Rectal smooth muscle tissue (tissue), 1 donor: Measurements from ENCODE around the gene SERHL2.
"Not testable (repeated sequence)": the region's sequence is repeated elsewhere in the genome, so short reads cannot be mapped to it uniquely, and the experiment has no call there.

Experiments used
- H3K27ac ChIP-seq: one replicate; pipeline ENCODE4 v1.7.0; 2013; ENCODE audit warnings: low read depth, low read length, inconsistent platforms
- H3K27me3 ChIP-seq: one replicate; pipeline ENCODE4 v1.7.0; 2013; ENCODE audit warnings: low read length; ENCODE audit not compliant: control insufficient read depth, insufficient read depth
- H3K36me3 ChIP-seq: one replicate; pipeline ENCODE4 v1.7.0; 2013; ENCODE audit warnings: low read length; ENCODE audit not compliant: control insufficient read depth, insufficient read depth
- H3K4me1 ChIP-seq: one replicate; pipeline ENCODE4 v1.7.0; 2013; ENCODE audit warnings: low read length; ENCODE audit not compliant: control insufficient read depth, insufficient read depth
- H3K4me3 ChIP-seq: one replicate; pipeline ENCODE4 v1.7.0; 2013; ENCODE audit warnings: low read length
- H3K9ac ChIP-seq: one replicate; pipeline ENCODE4 v1.7.0; 2013; ENCODE audit warnings: low read length

The SERHL2 gene

GRCh38 chr22:42553475-42554361 lies at the start of gene SERHL2:
TSS of gene SERHL2 (plus strand) at chr22:42553956. CDS start at chr22:42554021, 65 bp downstream.
- Histone ChIP-seq H3K9ac (peak within 1 kb of the TSS; percentile 71), H3K27ac (no peak within 1 kb of the TSS)

GRCh38 chr22:42508327-42508974 lies 45.3 kb upstream of the SERHL2 start:
- not testable (repeated sequence) for H3K27ac ChIP-seq, H3K36me3 ChIP-seq, H3K9ac ChIP-seq, H3K4me1 ChIP-seq, H3K4me3 ChIP-seq, H3K27me3 ChIP-seq

More at GRCh38 chr22:42553475-42554361, at the start of gene SERHL2:
- H3K36me3 ChIP-seq = no peaks in the 10 kb centered on the region
- H3K4me1 ChIP-seq = no peaks in the 10 kb centered on the region
- peak within 1 kb of the TSS; percentile 77 for H3K4me3 ChIP-seq
- H3K27me3 ChIP-seq = peaks cover 6% of the 10 kb centered on the region

GRCh38 chr22:42508975-42509364 lies 44.8 kb upstream of the SERHL2 start:
- H3K27ac ChIP-seq, H3K36me3 ChIP-seq, H3K9ac ChIP-seq, H3K27me3 ChIP-seq, H3K4me3 ChIP-seq, H3K4me1 ChIP-seq: not testable (repeated sequence)

GRCh38 chr22:42509548-42509947 lies 44.2 kb upstream of the SERHL2 start:
- H3K27ac ChIP-seq = no peak overlapping the region
- no peak overlapping the region for H3K4me3 ChIP-seq
- H3K4me1 ChIP-seq = no peaks in the 10 kb centered on the region
- H3K27me3 ChIP-seq = no peaks in the 10 kb centered on the region
- no peaks in the 10 kb centered on the region for H3K36me3 ChIP-seq
- no peak overlapping the region for H3K9ac ChIP-seq

- Histone ChIP-seq H3K27ac (no peak overlapping the region), H3K4me1 (no peaks in the 10 kb centered on the region), H3K36me3 (peaks cover 6% of the 10 kb centered on the region), H3K9ac (no peak overlapping the region), H3K4me3 (no peak overlapping the region), H3K27me3 (no peaks in the 10 kb centered on the region)
These were observed 42.3 kb upstream of the SERHL2 start for GRCh38 chr22:42511401-42511891.

GRCh38 chr22:42512273-42512990 lies 41.3 kb upstream of the SERHL2 start:
- H3K27me3 ChIP-seq, H3K27ac ChIP-seq, H3K4me3 ChIP-seq, H3K4me1 ChIP-seq, H3K9ac ChIP-seq, H3K36me3 ChIP-seq: not testable (repeated sequence)

GRCh38 chr22:42514331-42514730 lies 39.4 kb upstream of the SERHL2 start:
- not testable (repeated sequence) for H3K27ac ChIP-seq, H3K27me3 ChIP-seq

GRCh38 chr22:42515304-42515703 lies 38.5 kb upstream of the SERHL2 start:
- not testable (repeated sequence) for H3K27me3 ChIP-seq, H3K27ac ChIP-seq, H3K36me3 ChIP-seq, H3K9ac ChIP-seq, H3K4me1 ChIP-seq, H3K4me3 ChIP-seq

More at GRCh38 chr22:42514331-42514730, 39.4 kb upstream of the SERHL2 start:
- not testable (repeated sequence) for H3K9ac ChIP-seq, H3K36me3 ChIP-seq, H3K4me1 ChIP-seq, H3K4me3 ChIP-seq

- H3K27ac ChIP-seq = no peak overlapping the region
- peaks cover 6% of the 10 kb centered on the region for H3K36me3 ChIP-seq
- H3K4me1 ChIP-seq = peaks cover 2% of the 10 kb centered on the region
- H3K27me3 ChIP-seq = no peaks in the 10 kb centered on the region
- no peak overlapping the region for H3K4me3 ChIP-seq
- H3K9ac ChIP-seq = no peak overlapping the region
These were observed 37.9 kb upstream of the SERHL2 start for GRCh38 chr22:42515896-42516295.

- not testable (repeated sequence) for H3K4me1 ChIP-seq
These were observed 36.7 kb upstream of the SERHL2 start for GRCh38 chr22:42517103-42517502.

GRCh38 chr22:42518638-42519524 lies 34.9 kb upstream of the SERHL2 start:
- H3K4me1 ChIP-seq = not testable (repeated sequence)

More at GRCh38 chr22:42517103-42517502, 36.7 kb upstream of the SERHL2 start:
- not testable (repeated sequence) for H3K4me3 ChIP-seq, H3K27ac ChIP-seq, H3K36me3 ChIP-seq, H3K9ac ChIP-seq, H3K27me3 ChIP-seq

More at GRCh38 chr22:42518638-42519524, 34.9 kb upstream of the SERHL2 start:
- H3K27me3 ChIP-seq, H3K27ac ChIP-seq, H3K36me3 ChIP-seq, H3K9ac ChIP-seq: not testable (repeated sequence)
- H3K4me3 ChIP-seq = peak overlapping the region; percentile 85
